NCI-H2107 treated with DMSO at 0.1 percent for 48 hours (cell line): ENCODE data around the gene CTAGE9.
"Not testable (repeated sequence)": the region's sequence is repeated elsewhere in the genome, so short reads cannot be mapped to it uniquely, and the experiment has no call there.

Source experiments
- DNase-seq: peaks from one replicate; lab custom pipeline; 2025; ENCODE audit not compliant: unreplicated experiment; lab: John Stamatoyannopoulos, UW

The CTAGE9 gene

GRCh38 chr6:131728296-131728939 is 17.6 kb upstream of the CTAGE9 start:
- no peak for DNase-seq

DNA sequence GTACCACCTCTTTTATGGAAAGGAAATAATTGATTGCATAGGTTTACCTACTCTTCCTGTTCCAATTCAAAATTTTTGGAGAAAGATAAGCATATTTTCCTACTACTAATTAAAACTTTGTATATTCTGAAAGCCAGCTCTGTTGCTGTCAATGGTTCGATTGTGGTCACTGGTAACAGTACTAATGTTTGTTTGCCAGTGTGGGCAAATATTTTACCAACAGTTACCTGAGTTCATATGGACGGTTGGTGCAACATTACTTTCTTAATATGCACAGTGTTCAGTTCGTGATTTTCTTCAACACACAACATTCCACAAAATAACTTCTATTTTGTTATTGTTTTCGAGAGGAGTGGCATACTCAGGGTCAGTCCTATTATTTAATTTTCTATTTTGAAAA is 17.1 kb upstream of the CTAGE9 start:
- no peak for DNase-seq

GRCh38 chr6:131727467-131727866 is 16.6 kb upstream of the CTAGE9 start:
- no peak for DNase-seq

DNA sequence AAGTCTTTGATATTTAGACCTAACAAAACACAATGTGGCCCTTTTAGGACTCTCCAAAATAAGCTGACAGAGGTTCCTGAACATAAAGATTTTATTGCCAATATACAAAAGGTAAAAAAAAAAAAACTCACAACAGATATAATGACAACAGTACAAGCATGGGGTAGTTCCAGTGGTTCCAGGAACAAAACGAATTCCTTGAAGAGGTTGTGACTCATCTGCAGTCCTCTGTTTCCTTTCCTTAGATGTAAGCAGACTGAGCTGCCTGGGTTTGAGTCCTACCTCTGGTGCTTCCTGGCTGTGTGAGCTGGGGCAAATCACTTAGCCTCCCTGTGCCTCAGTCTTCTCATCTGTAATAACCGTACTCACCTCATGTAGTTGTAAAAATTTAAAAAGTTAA is 13.3 kb upstream of the CTAGE9 start:
- no peak for DNase-seq

DNA sequence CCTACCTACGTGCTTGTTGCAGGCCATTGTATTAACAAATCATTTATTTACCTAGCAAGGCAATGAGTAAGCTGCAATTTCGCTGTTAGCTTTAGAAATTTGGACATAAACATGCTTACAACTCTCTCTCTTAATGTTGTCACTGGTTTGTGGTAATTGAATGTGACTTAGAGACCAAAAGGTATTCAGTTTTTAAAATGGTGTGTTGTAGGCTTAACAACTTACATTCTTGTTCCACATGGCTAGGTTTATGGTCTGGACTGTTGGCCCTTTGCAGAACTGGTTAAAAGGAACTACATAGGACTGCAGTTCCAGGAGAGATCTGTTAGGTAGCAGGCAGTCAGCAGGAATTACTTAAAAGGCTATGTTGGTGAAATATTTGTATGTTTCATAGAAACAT is 10.3 kb upstream of the CTAGE9 start:
- DNase-seq, result no peak

- no peak for DNase-seq
Measured at GRCh38 chr6:131717836-131718542, 7.2 kb upstream of the CTAGE9 start.

- DNase-seq, result not testable (repeated sequence)
Measured at GRCh38 chr6:131715567-131715966, 4.8 kb upstream of the CTAGE9 start.

DNA sequence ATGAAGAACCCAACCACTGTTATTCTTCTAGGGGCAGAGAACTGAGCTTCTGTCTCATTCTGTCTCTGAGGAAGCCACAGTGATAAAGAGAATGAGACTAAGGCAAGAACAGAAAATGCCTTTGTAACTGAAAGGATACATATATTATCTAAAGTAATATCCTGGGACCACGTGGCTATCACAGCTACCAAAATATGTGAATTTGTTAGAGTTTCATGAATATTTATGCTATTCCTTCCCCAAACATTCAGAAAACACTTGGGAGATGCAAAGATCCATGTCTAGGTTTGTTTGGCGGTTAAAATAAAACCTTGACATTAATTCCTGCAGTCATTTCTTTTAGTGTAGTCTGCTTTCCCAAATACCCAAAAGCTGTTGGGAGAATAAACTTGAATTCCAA is 6.9 kb downstream of the CTAGE9 start:
- DNase-seq, result not testable (repeated sequence)

GRCh38 chr6:131700851-131701250 is 10.0 kb downstream of the CTAGE9 start:
- DNase-seq, result not testable (repeated sequence)

- no peak for DNase-seq
Measured at GRCh38 chr6:131696956-131697355, 13.9 kb downstream of the CTAGE9 start.

GRCh38 chr6:131694832-131695426 is 15.9 kb downstream of the CTAGE9 start:
- DNase-seq, result peak; percentile 10

DNA sequence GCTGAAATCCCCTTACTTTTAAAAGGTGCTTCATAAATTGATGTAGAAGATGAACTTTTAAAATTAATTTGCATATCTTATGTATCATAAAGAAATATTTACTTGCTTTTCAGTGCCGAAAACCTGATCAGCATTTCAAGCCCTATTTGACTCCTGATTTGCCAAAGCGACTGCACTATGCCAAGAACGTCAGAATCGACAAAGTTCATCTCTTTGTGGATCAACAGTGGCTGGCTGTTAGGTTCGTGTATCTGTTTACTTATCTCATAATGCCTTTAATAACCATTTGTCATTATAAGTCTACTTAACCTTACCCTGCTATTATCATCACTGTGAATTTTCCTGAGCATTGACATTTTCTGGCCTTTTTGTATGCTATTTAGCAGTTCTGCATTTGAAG is 17.4 kb downstream of the CTAGE9 start:
- no peak for DNase-seq

- DNase-seq, result no peak
Measured at GRCh38 chr6:131692589-131692988, 18.2 kb downstream of the CTAGE9 start.

GRCh38 chr6:131692031-131692430 is 18.8 kb downstream of the CTAGE9 start:
- DNase-seq, result no peak

DNA sequence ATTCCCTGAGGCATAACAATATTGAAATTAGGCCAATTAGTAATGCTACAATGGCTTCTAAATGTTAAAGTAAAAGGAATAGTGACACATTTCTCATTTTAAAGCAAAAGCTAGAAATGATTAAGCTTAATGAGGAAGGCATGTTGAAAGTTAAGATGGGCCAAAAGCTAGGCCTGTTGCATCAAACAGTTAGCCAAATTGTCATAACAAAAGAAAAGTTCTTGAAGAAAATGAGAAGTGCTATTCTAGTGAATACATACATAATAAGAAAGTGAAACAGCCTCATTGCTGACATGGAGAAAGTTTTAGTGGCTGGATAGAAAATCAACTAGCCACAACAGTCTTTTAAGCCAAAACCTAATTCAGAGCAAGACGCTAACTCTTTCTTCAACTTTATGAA is 22.5 kb downstream of the CTAGE9 start:
- no peak for DNase-seq

- no peak for DNase-seq
Measured at GRCh38 chr6:131687022-131687421, 23.8 kb downstream of the CTAGE9 start.

GRCh38 chr6:131685266-131685780 is 25.5 kb downstream of the CTAGE9 start:
- no peak for DNase-seq

- no peak for DNase-seq
Measured at GRCh38 chr6:131683479-131683878, 27.3 kb downstream of the CTAGE9 start.

- no peak for DNase-seq
Measured at GRCh38 chr6:131682442-131682841, 28.4 kb downstream of the CTAGE9 start.

DNA sequence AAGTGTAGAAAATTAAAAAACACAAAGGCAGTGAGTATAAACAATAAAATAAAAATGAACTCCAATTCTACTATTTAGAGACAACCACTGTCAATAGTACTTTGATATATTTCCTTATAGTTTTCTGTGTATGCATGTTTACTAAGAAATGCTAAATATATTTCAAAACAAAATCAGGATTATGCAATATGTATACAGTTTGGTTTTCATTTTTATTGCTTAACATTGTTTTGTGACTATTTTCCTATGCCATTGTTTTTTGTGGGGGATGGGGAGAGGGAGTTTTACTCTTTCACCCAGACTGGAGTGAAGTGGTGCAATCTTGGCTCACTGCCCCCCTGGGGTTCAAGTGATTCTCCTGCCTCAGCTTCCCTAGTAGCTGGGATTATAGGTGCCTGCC is 29.2 kb downstream of the CTAGE9 start:
- DNase-seq, result no peak

DNA sequence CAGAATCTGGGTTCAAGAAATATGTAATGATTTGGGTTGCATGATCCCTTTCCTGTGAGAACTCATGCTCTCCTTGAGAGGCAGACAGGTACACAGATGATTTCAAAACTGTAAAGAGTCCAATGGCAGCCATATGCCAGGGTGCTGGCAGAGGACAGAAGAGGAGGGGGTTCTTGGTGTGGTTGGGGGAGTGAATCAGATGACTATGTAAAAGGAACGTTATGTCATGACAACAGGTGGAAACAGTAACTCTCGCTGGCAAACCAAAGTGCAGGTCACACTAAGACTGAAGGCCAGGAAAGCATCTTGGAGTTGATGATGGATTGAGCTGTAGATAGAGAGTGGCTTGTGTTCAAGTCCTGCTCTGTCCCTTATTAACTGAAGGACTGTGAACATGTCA is 29.9 kb downstream of the CTAGE9 start:
- no peak for DNase-seq

- no peak for DNase-seq
Measured at GRCh38 chr6:131678442-131678841, 32.4 kb downstream of the CTAGE9 start.
